HepG2 (cell line): ENCODE results near the gene CTIF. TPM values are rescaled to one million over a fixed set of nuclear protein-coding genes. Genes with fewer than 3 reads are reported as not detected.

Experiments used
- ELF1 ChIP-seq: sonication (generic); formaldehyde crosslinking; IDR thresholded peaks from 2 replicates; pipeline ENCODE4 v1.4.0; 2020; ENCODE audit warnings: missing genetic modification reagents
- GATAD1 ChIP-seq: IDR thresholded peaks from 2 replicates; pipeline ENCODE4 v1.6.1; 2016; ENCODE audit warnings: missing genetic modification reagents, missing compliant biosample characterization
- HNRNPH1 ChIP-seq: fragments of 200-400 bp; formaldehyde crosslinking; optimal IDR thresholded peaks from 2 replicates; pipeline ENCODE3; 2017; ENCODE audit warnings: mild to moderate bottlenecking, low read depth, low read length
- KLF12 ChIP-seq: sonication (generic); formaldehyde crosslinking; IDR thresholded peaks from 2 replicates; pipeline ENCODE4 v1.4.0; 2020; ENCODE audit warnings: missing genetic modification reagents, borderline replicate concordance
- MBD4 ChIP-seq: IDR thresholded peaks from 2 replicates; pipeline ENCODE4 v1.6.1; 2012; ENCODE audit warnings: low read length, inconsistent platforms, borderline replicate concordance
- POLR2G ChIP-seq: fragments of 200-400 bp; formaldehyde crosslinking; IDR thresholded peaks from 2 replicates; pipeline ENCODE4 v1.6.1; 2018; ENCODE audit warnings: mild to moderate bottlenecking, low read depth, low read length, moderate library complexity
- PRMT3 ChIP-seq: sonication (generic); formaldehyde crosslinking; IDR thresholded peaks from 2 replicates; pipeline ENCODE4 v1.8.1; 2022; ENCODE audit warnings: low read depth, mild to moderate bottlenecking, moderate library complexity, missing genetic modification reagents, borderline replicate concordance
- PTBP1 ChIP-seq: fragments of 200-400 bp; formaldehyde crosslinking; IDR thresholded peaks from 2 replicates; pipeline ENCODE4 v1.6.1; 2018; ENCODE audit warnings: low read length, low read depth; ENCODE audit not compliant: poor library complexity, severe bottlenecking
- RARG ChIP-seq: sonication (generic); formaldehyde crosslinking; IDR thresholded peaks from 2 replicates; pipeline ENCODE4 v1.4.0; 2020; ENCODE audit warnings: low read depth, mild to moderate bottlenecking, missing genetic modification reagents
- SALL2 ChIP-seq: sonication (generic); formaldehyde crosslinking; IDR thresholded peaks from 2 replicates; pipeline ENCODE4 v1.8.1; 2023; ENCODE audit warnings: mild to moderate bottlenecking, missing genetic modification reagents, inconsistent platforms
- SOX6 ChIP-seq, 2 experiments: fragments of 450-650 bp in 1 of 2; sonication (generic) in 1 of 2; formaldehyde crosslinking in 1 of 2; IDR thresholded peaks; 2 replicates each; pipeline versions ENCODE4 v1.4.0 to v1.6.1; 2017 to 2020; ENCODE audit warnings: antibody characterized with exemption in 1 of 2, mild to moderate bottlenecking in 1 of 2, missing genetic modification reagents in 1 of 2
- TP53 ChIP-seq: sonication (generic); formaldehyde crosslinking; conservative IDR thresholded peaks from 2 replicates; pipeline ENCODE4 v1.4.0; 2020; ENCODE audit warnings: missing genetic modification reagents
- ZBTB7B ChIP-seq: sonication (generic); formaldehyde crosslinking; IDR thresholded peaks from 2 replicates; pipeline ENCODE4 v1.4.0; 2020; ENCODE audit warnings: missing genetic modification reagents
- ZIK1 ChIP-seq: sonication (generic); formaldehyde crosslinking; IDR thresholded peaks from 2 replicates; pipeline ENCODE4 v1.5.0; 2020; ENCODE audit warnings: mild to moderate bottlenecking, low read depth, missing genetic modification reagents, borderline replicate concordance
- ZMYM2 ChIP-seq: sonication (generic); formaldehyde crosslinking; IDR thresholded peaks from 2 replicates; pipeline ENCODE4 v1.8.0; 2022; ENCODE audit warnings: mild to moderate bottlenecking, missing genetic modification reagents
- ZNF224 ChIP-seq: sonication (generic); formaldehyde crosslinking; IDR thresholded peaks from 2 replicates; pipeline ENCODE4 v1.5.0; 2020; ENCODE audit warnings: mild to moderate bottlenecking, missing genetic modification reagents
- ZNF253 ChIP-seq: sonication (generic); formaldehyde crosslinking; IDR thresholded peaks from 2 replicates; pipeline ENCODE4 v1.8.0; 2022; ENCODE audit warnings: mild to moderate bottlenecking, missing genetic modification reagents, borderline replicate concordance
- ZNF260 ChIP-seq: sonication (generic); formaldehyde crosslinking; IDR thresholded peaks from 2 replicates; pipeline ENCODE4 v1.4.0; 2020; ENCODE audit warnings: missing genetic modification reagents, low read depth, mild to moderate bottlenecking, borderline replicate concordance
- ZNF496 ChIP-seq: sonication (generic); formaldehyde crosslinking; IDR thresholded peaks from 2 replicates; pipeline ENCODE4 v1.8.1; 2023; ENCODE audit warnings: mild to moderate bottlenecking, moderate library complexity, missing genetic modification reagents; ENCODE audit not compliant: insufficient replicate concordance
- ZNF652 ChIP-seq: IDR thresholded peaks from 2 replicates; pipeline ENCODE4 v1.6.1; 2016; ENCODE audit warnings: low read depth, borderline replicate concordance
- ZNF670 ChIP-seq: sonication (generic); formaldehyde crosslinking; IDR thresholded peaks from 2 replicates; pipeline ENCODE4 v1.8.0; 2022; ENCODE audit warnings: mild to moderate bottlenecking, missing genetic modification reagents, borderline replicate concordance
- ZNF747 ChIP-seq: sonication (generic); formaldehyde crosslinking; IDR thresholded peaks from 2 replicates; pipeline ENCODE4 v1.8.1; 2023; ENCODE audit warnings: missing genetic modification reagents, mild to moderate bottlenecking, borderline replicate concordance
- ZNF773 ChIP-seq: sonication (generic); formaldehyde crosslinking; IDR thresholded peaks from 2 replicates; pipeline ENCODE4 v1.4.0; 2020; ENCODE audit warnings: missing genetic modification reagents, borderline replicate concordance
- ZNF780A ChIP-seq: sonication (generic); formaldehyde crosslinking; IDR thresholded peaks from 2 replicates; pipeline ENCODE4 v1.8.0; 2022; ENCODE audit warnings: mild to moderate bottlenecking, missing genetic modification reagents, moderate library complexity
- ZSCAN25 ChIP-seq: sonication (generic); formaldehyde crosslinking; IDR thresholded peaks from 2 replicates; pipeline ENCODE4 v1.8.0; 2022; ENCODE audit warnings: mild to moderate bottlenecking, missing genetic modification reagents
- polyA plus RNA-seq, 8 experiments: library from polyadenylated mRNA; depleted of rRNA in 3 of 8; stranded (reverse) in 7 of 8; unstranded in 1 of 8; fragments of >200 nt; fragmentation: Illumina TruSeq in 4 of 8; extraction: Trizol in 4 of 8; gene quantifications; 2 replicates each; pipeline versions ENCODE4 v1.2.1 to v1.2.3, GENCODE V29; 2011 to 2016; ENCODE audit warnings: low read depth in 4 of 8, missing spikeins in 1 of 8, mixed read lengths in 1 of 8; ENCODE audit not compliant: insufficient read depth in 1 of 8
- total RNA-seq, 5 experiments: library from RNA; depleted of rRNA; stranded (reverse); fragments of >200 nt; fragmentation: Illumina TruSeq; extraction: Trizol; gene quantifications; 2 replicates each; pipeline ENCODE4 v1.2.3, GENCODE V29; 2016; ENCODE audit warnings: low read depth in 1 of 5
- TF ChIP-seq, protein P1 (sequence below): sonication (generic); formaldehyde crosslinking; IDR thresholded peaks from 2 replicates; pipeline ENCODE4 v1.8.1; 2022; ENCODE audit warnings: low read depth, mild to moderate bottlenecking, missing genetic modification reagents
- TF ChIP-seq, protein P2 (sequence below), 2 experiments: fragments of 450-650 bp in 1 of 2; sonication (generic) in 1 of 2; formaldehyde crosslinking; IDR thresholded peaks; 2 replicates each; pipeline versions ENCODE4 v1.5.0 to v1.8.0; 2020 to 2022; ENCODE audit warnings: mild to moderate bottlenecking in 1 of 2, missing genetic modification reagents in 1 of 2

The CTIF gene
- total and polyA plus RNA-seq, 2 of the 13 experiments (the other 11 are each of a cell fraction or from before 2014, with no cell fraction given): 18.2 to 28.0 TPM

DNA sequence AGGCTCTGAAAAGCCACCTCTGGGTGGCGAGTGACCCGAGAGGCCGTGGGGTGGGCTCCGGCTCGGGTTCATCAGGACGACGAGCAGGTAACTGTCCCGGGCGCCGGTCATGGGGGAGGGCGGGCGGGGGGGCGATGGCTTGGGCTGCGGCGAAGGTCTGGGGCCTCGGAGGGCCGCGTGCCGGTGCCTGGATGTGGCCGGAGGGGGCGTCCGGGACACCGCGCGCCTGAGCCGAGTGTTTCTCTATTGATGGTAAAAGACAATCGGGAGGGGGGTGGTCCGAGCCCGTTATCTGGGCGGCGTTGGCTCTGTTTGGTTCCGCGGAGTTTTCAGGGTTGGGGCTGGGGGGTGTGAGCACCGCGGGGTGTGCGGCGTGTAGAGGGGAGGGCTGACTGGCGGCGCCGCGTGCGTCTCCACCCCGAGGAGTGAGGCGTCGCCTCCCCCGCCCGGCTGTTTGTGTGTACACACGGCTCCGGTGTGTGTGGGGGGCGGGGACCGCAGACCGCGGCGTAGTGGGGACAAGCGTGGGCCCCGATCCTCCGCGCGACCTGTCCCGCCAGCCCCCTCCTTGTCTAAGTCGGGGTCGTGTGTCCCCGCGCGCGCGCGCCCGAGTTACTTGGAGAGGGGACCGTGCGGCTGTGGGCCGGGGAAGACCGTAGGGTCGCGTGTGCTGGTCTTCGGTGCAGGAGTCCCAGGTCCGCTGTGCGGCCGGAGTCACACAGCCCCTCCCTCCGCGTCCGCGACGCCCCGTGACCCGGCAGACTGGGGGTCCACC, 1.6 kb downstream of the CTIF start (continued):
- TF ChIP-seq KLF12 (CRISPR knock-in tag) (0 out of 2 replicates have a peak, but pooled peaks have one; percentile 41), SOX6 (IDR thresholded peaks at IDR 0.05) (no peak), SOX6 (CRISPR knock-in tag; IDR thresholded peaks at IDR 0.05) (peak; percentile 71), ZNF253 (CRISPR knock-in tag) (peak; percentile 66; the same call in 1 of the 2 replicates), SALL2 (CRISPR knock-in tag) (no peak), ZNF260 (no peak), ZNF224 (CRISPR knock-in tag) (no peak), PRMT3 (CRISPR knock-in tag) (no peak), ZBTB7B (CRISPR knock-in tag) (no peak; the same call in 1 of the 2 replicates), POLR2G (no peak; the same call in 1 of the 2 replicates), ZNF652 (CRISPR knock-in tag) (no peak), RARG (CRISPR knock-in tag) (no peak), ZIK1 (CRISPR knock-in tag) (no peak), ZNF773 (CRISPR knock-in tag) (no peak; the same call in 1 of the 2 replicates), ZNF496 (CRISPR knock-in tag) (no peak), ZNF780A (CRISPR knock-in tag) (peak; percentile 74; the same call in 1 of the 2 replicates), ZSCAN25 (CRISPR knock-in tag) (no peak; the same call in 1 of the 2 replicates), PTBP1 (no peak), ZNF670 (no peak), ZMYM2 (CRISPR knock-in tag) (no peak), MBD4 (no peak), ZNF747 (CRISPR knock-in tag) (peak; percentile 38; the same call in 1 of the 2 replicates), ELF1 (CRISPR knock-in tag) (0 out of 2 replicates have a peak, but pooled peaks have one; percentile 10), GATAD1 (CRISPR knock-in tag) (no peak), TP53 (CRISPR knock-in tag) (no peak), HNRNPH1 (no peak)
- TF ChIP-seq, protein P1, sequence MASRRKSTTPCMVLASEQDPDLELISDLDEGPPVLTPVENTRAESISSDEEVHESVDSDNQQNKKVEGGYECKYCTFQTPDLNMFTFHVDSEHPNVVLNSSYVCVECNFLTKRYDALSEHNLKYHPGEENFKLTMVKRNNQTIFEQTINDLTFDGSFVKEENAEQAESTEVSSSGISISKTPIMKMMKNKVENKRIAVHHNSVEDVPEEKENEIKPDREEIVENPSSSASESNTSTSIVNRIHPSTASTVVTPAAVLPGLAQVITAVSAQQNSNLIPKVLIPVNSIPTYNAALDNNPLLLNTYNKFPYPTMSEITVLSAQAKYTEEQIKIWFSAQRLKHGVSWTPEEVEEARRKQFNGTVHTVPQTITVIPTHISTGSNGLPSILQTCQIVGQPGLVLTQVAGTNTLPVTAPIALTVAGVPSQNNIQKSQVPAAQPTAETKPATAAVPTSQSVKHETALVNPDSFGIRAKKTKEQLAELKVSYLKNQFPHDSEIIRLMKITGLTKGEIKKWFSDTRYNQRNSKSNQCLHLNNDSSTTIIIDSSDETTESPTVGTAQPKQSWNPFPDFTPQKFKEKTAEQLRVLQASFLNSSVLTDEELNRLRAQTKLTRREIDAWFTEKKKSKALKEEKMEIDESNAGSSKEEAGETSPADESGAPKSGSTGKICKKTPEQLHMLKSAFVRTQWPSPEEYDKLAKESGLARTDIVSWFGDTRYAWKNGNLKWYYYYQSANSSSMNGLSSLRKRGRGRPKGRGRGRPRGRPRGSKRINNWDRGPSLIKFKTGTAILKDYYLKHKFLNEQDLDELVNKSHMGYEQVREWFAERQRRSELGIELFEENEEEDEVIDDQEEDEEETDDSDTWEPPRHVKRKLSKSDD (CRISPR knock-in tag): 0 out of 2 replicates have a peak, but pooled peaks have one; percentile 36
- TF ChIP-seq, protein P2, sequence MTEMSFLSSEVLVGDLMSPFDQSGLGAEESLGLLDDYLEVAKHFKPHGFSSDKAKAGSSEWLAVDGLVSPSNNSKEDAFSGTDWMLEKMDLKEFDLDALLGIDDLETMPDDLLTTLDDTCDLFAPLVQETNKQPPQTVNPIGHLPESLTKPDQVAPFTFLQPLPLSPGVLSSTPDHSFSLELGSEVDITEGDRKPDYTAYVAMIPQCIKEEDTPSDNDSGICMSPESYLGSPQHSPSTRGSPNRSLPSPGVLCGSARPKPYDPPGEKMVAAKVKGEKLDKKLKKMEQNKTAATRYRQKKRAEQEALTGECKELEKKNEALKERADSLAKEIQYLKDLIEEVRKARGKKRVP (CRISPR knock-in tag; IDR thresholded peaks at IDR 0.05): peak in 1 of 2 experiments; percentile 42; a peak in 1 of 4 replicates
